Posterior vena cava (tissue), 2 donors: Measurements from ENCODE around the gene EXOC4. TPM values are rescaled to one million over a fixed set of nuclear protein-coding genes. Genes with fewer than 3 reads are reported as not detected.

ENCODE experiments used
- DNase-seq: peaks from one replicate; pipeline ENCODE4 v3.0.0-alpha.2; 2020; ENCODE audit warnings: low spot score
- intact Hi-C, 2 donors: fragments of 100-400 bp; cut with DNase I; formaldehyde crosslinking; loops; one replicate each; pipeline versions ENCODE4 v1.14.1 to v1.14.2; 2022 to 2023
- total RNA-seq, 2 donors: library from RNA; stranded (reverse); fragmentation: NEBNext Ultra II Directional; extraction: Animal tissue kit (Norgen Biotek cat#: 25700); gene quantifications; one replicate each; pipeline ENCODE4 v1.2.1, GENCODE V29; 2021
- donor health status: DM: yes; HTN: yes; CAD: no.
- donor health status: DM: yes; HTN: yes; CAD: no.

EXOC4 gene
- total RNA-seq, 2 donors from 2014 or later, result 66.0 to 70.6 TPM

GRCh38 chr7:133742709-133743538 lies 490.0 kb downstream of the EXOC4 start:
- intact Hi-C loops, result loop anchor here in 1 of 2 donors (2.0 kb wide), 1 partner anchor 54 kb away; no protein-coding TSS in a partner anchor
- DNase-seq, result no peak

- DNase-seq, result no peak
- intact Hi-C loops, result no loop called here
These were observed 491.6 kb downstream of the EXOC4 start for GRCh38 chr7:133744451-133744850.

DNA sequence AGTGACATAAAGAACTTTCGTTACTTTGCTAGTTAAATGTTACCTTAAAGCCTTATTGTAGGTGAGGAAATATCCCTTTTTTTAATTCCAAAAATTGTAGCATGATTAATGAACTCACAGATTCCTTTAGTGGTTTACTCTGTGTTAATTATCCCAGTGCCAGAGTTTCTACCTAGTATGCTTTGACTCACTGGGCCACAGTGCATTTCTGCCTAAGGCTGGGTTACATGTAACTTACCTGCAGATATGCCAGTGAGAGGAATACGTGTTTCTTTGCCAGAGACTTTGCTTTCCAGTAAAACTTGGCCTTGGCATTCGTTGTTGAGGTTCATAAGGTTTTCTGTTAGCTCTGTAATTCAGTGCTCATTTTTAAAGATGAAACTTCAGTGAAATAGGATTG lies 493.4 kb downstream of the EXOC4 start:
- DNase-seq, result no peak
- intact Hi-C loops, result no loop called here

DNA sequence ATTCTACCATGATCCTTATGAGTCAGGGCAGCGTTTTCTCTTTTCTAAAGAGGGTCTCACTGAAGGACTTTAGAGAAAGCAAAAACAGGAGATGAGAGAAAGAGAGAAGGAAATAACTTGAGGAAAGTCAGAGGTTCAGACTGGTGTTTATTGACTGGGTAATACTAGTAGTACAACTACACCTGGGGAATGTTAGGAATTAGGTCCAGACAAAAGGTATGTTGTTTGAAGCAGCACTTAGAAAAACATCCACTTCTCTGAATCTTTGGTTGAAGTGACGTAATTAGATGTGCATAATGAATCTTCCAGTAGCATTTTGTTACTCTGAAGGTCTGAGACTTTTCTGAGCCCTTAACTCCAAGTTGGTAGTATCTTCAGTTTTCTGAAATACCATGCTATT lies 494.0 kb downstream of the EXOC4 start:
- intact Hi-C loops, result no loop called here
- DNase-seq, result no peak

- intact Hi-C loops, result no loop called here
- DNase-seq, result no peak
These were observed 495.8 kb downstream of the EXOC4 start for GRCh38 chr7:133748443-133749407.

DNA sequence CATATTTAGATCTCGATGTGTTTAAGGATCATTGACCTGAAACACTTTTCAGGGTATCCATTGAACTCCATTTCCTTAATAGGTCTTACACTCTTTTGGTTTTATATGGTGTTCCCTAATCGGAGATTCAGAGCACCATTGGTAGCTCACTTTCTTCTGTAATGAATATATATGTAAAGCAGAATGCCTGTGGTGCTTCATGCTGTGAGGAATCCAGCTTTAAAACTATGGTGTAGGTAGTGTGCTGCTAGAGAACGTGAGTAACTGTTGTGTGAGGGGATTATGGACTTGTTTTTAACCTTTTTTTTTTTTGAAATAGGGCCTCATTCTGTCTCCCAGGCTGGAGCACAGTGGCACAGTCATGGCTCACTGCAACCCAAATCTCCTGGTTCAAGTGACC lies 497.4 kb downstream of the EXOC4 start:
- intact Hi-C loops, result no loop called here
- DNase-seq, result no peak

GRCh38 chr7:133751079-133751478 lies 498.2 kb downstream of the EXOC4 start:
- no peak for DNase-seq
- intact Hi-C loops, result no loop called here

GRCh38 chr7:133753513-133753912 lies 500.6 kb downstream of the EXOC4 start:
- intact Hi-C loops, result no loop called here
- no peak for DNase-seq

DNA sequence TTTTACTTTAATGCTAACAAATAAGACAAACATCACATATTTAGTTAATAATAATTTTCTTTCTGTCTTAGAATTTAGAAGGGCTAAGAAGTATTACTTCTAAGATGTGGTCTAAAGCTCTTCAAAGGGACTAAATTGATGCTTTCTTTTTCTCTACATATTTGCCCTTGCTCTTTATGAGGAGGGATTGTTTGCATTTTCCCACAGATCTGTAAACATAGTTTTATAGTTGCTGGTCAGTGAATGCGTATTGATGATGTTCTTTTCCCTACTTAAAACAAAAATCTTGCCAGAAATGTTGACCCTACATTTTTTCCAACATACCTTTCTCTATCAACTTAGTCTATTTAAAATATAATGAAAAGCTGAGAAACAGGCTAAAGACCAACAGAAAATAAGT lies 501.8 kb downstream of the EXOC4 start:
- intact Hi-C loops, result no loop called here
- DNase-seq, result no peak

- intact Hi-C loops, result no loop called here
- no peak for DNase-seq
These were observed 503.0 kb downstream of the EXOC4 start for GRCh38 chr7:133755901-133756300.

DNA sequence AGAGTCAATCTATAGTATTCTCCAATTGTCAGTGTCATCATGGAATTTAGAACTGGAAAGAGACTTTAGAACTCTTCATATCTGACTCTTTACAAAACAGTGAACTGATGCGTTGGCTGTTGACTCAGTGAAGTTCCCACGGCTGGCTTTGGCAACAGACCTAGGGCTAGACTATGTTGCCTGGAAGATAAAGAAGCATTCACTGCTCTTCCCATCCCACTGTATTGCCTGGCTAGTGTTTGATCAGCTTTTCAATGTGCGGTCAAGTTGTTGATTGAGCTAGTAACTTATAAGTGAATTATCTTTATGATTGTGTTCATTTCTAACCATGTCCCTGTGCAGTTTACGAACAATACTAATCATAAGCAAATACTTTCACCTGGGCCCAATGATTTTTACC lies 508.6 kb downstream of the EXOC4 start:
- no peak for DNase-seq
- intact Hi-C loops, result no loop called here

- DNase-seq, result no peak
- intact Hi-C loops, result no loop called here
These were observed 510.3 kb downstream of the EXOC4 start for GRCh38 chr7:133763076-133763640.

GRCh38 chr7:133769668-133770067 lies 516.8 kb downstream of the EXOC4 start:
- intact Hi-C loops, result loop anchor here in 1 of 2 donors (5.0 kb wide), 1 partner anchor 1037 kb away; no protein-coding TSS in a partner anchor
- no peak for DNase-seq

DNA sequence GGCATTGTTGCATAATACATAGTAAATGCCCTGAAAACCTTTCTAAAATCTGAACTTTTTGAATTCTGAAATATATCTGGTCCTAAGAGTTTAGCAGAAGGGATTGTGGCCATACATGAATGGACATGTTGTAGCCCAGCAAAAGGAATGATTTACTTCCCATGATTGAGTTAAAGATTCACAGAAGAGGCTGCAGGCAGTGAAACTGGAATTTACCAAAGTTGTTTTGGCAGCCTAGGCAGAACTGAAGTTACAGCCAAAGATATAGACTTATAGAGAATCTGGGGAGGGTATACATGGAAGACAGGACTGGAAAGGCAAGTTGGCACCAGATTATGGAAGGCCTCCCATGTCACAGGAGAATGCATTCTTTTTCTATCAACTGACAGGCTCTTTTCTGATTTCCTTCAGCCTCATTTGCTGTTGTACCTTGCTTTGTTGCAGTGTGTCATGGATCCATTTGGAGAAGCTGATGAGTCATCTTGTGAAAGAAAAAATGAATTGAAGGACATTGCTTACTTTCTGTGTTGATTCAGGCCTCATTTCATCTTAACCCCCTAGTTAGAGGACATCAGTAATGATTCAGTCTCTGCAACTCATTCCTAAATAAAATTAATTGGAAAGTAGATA lies 518.1 kb downstream of the EXOC4 start:
- intact Hi-C loops, result no loop called here

GRCh38 chr7:133771788-133772419 lies 519.0 kb downstream of the EXOC4 start:
- no peak for DNase-seq
- intact Hi-C loops, result no loop called here

More for the DNA sequence above, 518.1 kb downstream of the EXOC4 start:
- no peak for DNase-seq

- intact Hi-C loops, result no loop called here
- no peak for DNase-seq
These were observed 520.7 kb downstream of the EXOC4 start for GRCh38 chr7:133773601-133774000.

- intact Hi-C loops, result no loop called here
- no peak for DNase-seq
These were observed 522.3 kb downstream of the EXOC4 start for GRCh38 chr7:133775201-133775600.

GRCh38 chr7:133776266-133776665 lies 523.4 kb downstream of the EXOC4 start:
- intact Hi-C loops, result no loop called here
- DNase-seq, result no peak

DNA sequence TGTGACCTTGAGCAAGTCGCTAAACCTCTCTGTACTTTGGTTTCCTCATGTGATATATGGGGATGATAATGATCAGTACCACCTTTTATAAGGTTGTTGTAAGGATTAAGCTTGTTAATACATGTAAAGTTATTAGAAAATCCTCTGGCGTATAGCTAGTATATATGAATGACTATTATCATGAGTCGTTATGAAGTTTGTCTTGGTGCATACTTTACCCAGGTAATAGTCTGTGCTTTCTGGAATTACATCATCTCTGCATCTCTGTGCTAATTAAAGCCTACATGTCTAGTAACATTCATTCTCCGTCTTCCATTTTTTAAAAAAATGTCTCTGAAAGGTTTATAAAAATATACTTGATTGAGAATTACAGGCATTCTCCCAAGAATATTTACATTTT lies 524.8 kb downstream of the EXOC4 start:
- intact Hi-C loops, result no loop called here
- no peak for DNase-seq
